Suppressor macrophage treated with lipopolysaccharide for 4 hours (primary cell): Measurements from ENCODE around the gene BARX1.
"Not testable (repeated sequence)": the region's sequence is repeated elsewhere in the genome, so short reads cannot be mapped to it uniquely, and the experiment has no call there.

ENCODE experiments used
- DNase-seq: peaks from one replicate; pipeline ENCODE4 v3.0.0-alpha.2; 2020

BARX1 gene

GRCh38 chr9:93955111-93955980 lies at the start of gene BARX1:
Gene BARX1 (minus strand): TSS chr9:93955355. CDS start chr9:93955146, 209 bp downstream.
- DNase-seq, result no peak

- DNase-seq, result peak; percentile 55
These were observed 47.4 kb upstream of the BARX1 start for GRCh38 chr9:94002316-94003140.

GRCh38 chr9:93996863-93997262 lies 41.7 kb upstream of the BARX1 start:
- no peak for DNase-seq

GRCh38 chr9:93996367-93996766 lies 41.2 kb upstream of the BARX1 start:
- no peak for DNase-seq

GRCh38 chr9:93994545-93994944 lies 39.4 kb upstream of the BARX1 start:
- no peak for DNase-seq

- DNase-seq, result no peak
These were observed 39.0 kb upstream of the BARX1 start for GRCh38 chr9:93994132-93994531.

GRCh38 chr9:93992830-93993229 lies 37.7 kb upstream of the BARX1 start:
- no peak for DNase-seq

GRCh38 chr9:93990448-93990847 lies 35.3 kb upstream of the BARX1 start:
- DNase-seq, result no peak

GRCh38 chr9:93988056-93988455 lies 32.9 kb upstream of the BARX1 start:
- DNase-seq, result no peak

GRCh38 chr9:93984860-93985259 lies 29.7 kb upstream of the BARX1 start:
- no peak for DNase-seq

- no peak for DNase-seq
These were observed 28.7 kb upstream of the BARX1 start for GRCh38 chr9:93983875-93984274.

GRCh38 chr9:93979721-93980120 lies 24.6 kb upstream of the BARX1 start:
- DNase-seq, result no peak

GRCh38 chr9:93978551-93978950 lies 23.4 kb upstream of the BARX1 start:
- no peak for DNase-seq

- no peak for DNase-seq
These were observed 21.8 kb upstream of the BARX1 start for GRCh38 chr9:93976973-93977372.

GRCh38 chr9:93976081-93976480 lies 20.9 kb upstream of the BARX1 start:
- DNase-seq, result no peak

GRCh38 chr9:93975262-93975661 lies 20.1 kb upstream of the BARX1 start:
- DNase-seq, result no peak

- DNase-seq, result no peak
These were observed 19.0 kb upstream of the BARX1 start for GRCh38 chr9:93974151-93974550.

GRCh38 chr9:93972655-93973054 lies 17.5 kb upstream of the BARX1 start:
- DNase-seq, result not testable (repeated sequence)

- no peak for DNase-seq
These were observed 14.1 kb upstream of the BARX1 start for GRCh38 chr9:93969328-93969661.

GRCh38 chr9:93968451-93969327 lies 13.5 kb upstream of the BARX1 start:
- no peak for DNase-seq

GRCh38 chr9:93967020-93967803 lies 12.1 kb upstream of the BARX1 start:
- DNase-seq, result no peak
